DMS79 treated with DMSO at 0.1 percent for 48 hours (cell line): Measurements from ENCODE around the gene C19orf38.
"Not testable (repeated sequence)": the region's sequence is repeated elsewhere in the genome, so short reads cannot be mapped to it uniquely, and the experiment has no call there.

Source experiments
- DNase-seq: peaks from one replicate; lab custom pipeline; 2025; lab: John Stamatoyannopoulos, UW

C19orf38 gene

DNA sequence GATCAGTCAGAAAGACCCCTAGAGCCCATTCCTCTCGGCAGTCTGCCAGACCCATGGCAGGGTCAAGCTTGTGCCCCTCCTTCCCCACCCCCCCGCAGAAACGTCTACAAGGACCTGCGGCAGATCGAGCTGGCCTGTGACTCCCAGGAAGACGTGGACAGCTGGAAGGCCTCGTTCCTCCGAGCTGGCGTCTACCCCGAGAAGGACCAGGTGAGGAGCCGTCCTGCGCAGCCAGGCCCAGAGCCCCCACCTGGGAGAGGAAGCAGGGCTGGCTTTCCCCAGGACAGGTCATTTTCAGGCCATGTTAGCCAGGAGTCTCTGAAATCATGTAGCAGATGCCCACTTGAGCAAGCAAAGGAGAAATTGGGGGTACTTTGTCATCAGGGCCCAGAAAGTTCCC is 24.5 kb upstream of the C19orf38 start:
- DNase-seq = no peak

DNA sequence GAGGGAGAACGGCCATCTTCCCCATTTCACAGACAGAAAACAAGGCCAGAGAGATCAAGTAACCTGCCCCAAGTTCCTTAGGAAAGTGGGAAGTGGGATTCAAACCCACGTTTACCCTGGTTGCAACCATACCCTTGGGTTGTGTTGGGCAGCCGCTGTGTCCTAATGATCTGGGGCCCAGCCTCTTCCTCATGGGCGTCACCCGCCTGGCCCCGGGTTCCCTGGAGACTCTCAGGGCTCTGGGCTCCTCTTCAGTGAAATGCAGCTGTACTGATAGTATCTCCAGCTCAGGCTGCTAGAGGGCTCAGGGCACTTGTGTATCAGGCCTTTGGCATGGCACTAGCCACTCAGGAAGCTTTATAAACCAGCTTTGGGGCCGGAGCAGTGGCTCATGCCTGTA is 22.0 kb upstream of the C19orf38 start:
- no peak for DNase-seq

DNA sequence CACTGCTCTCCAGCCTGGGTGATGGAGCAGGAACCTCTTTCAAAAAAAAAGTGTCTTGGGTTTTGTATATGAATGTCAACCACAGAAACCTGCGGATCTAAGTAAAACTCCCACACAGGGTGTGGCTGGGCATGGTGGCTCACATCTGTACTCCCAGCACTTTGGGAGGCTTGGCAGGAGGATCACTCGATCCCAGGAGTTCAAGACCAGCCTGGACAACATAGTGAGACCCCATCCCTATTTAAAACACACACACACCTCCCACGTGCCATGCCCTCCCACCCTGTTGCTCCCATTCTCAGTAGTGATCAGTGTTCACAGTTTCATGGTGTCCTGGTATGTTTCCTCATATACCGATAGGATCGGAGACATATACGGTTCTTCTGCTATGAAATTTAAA is 21.4 kb upstream of the C19orf38 start:
- no peak for DNase-seq

DNA sequence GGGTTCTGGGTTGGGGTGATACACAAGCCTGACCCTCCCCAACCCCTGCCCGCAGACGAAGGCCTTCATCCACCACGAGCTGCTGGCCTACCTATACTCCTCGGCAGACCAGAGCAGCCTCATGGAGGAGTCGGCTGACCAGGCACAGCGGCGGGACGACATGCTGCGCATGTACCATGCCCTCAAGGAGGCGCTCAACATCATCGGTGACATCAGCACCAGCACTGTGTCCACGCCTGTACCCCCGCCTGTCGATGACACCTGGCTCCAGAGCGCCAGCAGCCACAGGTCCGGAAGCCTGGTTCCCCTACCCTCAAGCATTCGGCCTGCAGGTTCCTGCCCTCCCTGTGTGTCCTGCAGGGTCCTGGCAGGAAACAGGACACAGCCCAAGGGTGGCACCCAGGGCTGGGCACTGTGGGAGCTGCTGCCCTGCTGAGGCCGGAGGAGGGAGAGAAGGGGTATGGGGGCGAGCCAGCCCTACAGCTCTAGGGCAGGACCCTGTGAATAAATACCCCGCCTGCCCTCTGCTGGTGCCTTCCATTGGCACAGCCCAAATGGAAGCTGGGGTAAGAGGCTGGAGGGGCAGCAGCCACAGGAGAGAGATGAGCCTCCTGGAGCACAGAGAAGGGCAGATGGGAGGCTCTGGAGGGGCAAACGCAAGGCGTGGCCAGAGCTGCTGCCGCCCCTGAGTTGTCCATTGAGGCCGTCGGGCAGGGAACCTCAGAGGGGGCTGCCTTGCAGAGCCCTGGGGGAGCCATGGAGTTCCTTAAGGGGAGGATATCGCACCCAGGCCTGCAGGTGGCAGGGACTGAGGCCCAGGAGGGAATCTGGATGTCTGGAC is 19.0 kb upstream of the C19orf38 start:
- no peak for DNase-seq

DNA sequence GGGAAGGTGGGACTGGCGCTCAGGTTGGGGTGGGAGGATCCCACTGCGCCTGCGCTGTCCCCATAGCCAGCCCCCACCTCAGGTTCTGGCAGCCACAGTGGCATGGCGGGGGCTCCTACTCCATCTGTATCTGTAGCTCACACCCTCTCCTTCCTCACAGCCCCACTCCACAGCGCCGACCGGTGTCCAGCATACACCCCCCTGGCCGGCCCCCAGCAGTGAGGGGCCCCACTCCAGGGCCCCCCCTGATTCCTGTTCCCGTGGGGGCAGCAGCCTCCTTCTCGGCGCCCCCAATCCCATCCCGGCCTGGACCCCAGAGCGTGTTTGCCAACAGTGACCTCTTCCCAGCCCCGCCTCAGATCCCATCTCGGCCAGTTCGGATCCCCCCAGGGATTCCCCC is 18.2 kb upstream of the C19orf38 start:
- no peak for DNase-seq

DNA sequence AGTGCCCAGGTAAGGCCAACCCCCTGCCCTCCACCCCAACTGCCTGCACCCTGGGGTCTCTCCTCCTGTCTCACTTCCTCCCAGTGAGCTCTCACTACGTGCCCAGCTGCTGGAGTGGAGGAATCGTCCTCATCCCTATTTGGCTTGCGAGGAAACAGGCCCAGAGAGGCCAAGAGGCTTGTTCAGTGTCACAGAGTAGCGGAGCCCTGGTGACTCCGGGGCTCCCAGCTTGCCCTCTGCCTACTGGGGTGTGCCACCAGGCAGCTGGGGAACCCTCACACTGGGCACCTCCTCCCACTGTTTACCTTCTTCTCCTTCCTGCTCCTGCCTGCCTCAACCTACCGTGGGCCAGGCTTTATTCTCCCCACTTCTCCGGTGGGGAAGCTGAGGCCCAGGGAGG is 17.8 kb upstream of the C19orf38 start:
- DNase-seq = no peak

DNA sequence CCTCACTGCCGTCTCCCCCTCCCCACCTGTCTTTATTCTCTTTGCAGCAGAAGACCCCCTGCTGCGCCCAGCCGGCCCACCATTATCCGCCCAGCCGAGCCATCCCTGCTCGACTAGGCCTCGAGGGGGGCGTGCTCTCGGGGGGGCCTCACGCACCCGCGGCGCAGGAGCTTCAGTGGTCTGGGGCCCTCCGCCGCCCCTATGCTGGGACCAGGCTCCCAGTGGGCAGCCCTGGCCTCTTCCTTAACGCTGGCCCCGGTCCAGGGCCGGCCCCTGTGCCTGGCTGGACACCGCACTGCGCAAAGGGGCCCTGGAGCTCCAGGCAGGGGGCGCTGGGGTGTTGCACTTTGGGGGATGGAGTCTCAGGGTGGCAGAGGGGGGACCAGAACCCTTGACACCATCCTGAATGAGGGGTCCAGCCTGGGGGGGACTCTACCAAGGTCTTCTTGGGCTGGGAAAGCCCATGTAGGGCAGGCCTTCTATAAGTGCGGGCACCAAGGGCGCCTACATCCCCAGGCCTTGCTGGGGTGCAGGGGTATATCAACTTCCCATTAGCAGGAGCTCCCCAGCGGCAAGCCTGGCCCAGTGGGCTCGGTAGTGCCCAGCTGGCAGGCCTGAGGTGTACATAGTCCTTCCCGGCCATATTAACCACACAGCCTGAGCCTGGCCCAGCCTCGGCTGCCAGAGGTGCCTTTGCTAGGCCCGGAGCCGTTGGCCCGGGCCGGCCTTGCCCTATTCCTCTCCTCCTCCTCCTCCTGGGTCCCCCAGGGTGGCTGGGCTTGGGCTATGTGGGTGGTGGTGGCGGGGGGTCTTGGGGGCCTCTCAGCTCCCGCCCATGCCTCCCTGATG is 17.1 kb upstream of the C19orf38 start:
- DNase-seq = no peak

- no peak for DNase-seq
These were observed 16.0 kb upstream of the C19orf38 start for GRCh38 chr19:10831987-10832938.

GRCh38 chr19:10832939-10833296 is 15.3 kb upstream of the C19orf38 start:
- DNase-seq = no peak

DNA sequence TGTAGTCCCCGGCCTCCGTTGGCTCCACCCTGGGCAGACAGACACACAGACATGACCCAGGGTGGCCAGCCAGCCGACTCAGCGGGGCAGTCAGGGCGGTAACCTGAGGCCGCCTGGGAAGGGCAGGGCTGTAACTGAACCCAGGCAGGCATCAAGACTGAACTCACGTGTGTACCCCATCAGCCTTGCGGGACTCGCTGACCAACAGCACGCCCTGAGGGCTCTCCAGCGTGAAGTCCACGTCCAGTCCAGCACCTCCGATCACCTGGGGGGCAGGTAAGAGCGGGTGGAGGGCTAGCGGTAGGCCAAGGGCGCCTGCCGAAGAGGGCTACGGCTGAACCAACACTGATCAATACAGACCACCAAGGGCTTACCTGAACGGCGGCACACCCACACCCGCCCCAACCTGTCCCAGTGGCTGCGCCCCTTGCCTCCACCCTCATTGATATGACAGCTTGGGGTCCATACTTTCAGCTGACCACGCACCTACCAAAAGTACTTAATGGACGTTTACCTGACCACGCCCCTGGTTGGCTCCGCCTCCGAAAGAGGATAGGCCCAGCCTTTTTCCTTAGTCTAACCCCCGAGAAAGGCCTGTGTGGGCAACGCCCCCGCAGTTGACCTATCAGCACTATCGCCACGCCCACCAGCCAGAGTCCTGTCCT is 13.0 kb upstream of the C19orf38 start:
- DNase-seq = no peak

DNA sequence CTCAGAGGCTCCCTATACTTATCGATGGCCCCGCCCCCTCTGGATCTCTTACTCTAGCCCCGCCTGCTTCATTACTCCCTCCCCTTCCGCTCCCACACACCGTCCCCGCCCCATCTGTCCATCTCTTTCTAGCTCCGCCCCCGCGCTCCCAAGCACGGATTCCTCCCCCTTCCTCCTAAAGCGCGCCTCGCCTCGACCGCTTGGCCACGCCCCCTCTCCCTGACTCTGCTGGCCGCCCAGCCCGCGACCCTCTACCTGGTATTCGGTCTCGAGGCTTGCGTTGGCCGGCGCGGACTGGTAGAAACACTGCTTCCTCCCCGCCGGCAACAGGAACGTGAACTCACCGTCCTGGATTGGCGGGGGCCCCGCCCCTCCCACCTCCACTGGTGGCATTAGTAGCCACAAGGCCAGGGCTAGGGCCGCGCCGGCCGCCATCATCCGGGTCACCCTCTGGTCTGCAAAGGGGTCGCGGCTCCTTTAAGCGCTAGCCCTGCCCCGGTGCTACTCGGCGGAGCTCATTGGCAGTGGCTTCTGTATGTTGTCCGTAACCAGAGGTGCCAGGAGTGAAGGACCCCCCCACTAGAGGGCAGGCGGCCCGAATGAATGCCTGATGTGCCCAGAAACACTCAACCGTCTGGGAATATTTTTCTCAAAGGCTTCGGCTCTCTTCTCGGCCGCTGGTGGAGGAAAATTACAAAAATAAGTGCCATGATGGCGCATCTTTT is 12.3 kb upstream of the C19orf38 start, which contains the start of gene TMED1:
TMED1 (minus strand) TSS at position 459 of the 725 bp plus-strand sequence; CDS start at position 438, 21 bp downstream.
- DNase-seq = peak; percentile 98

- DNase-seq = peak; percentile 98
These were observed 11.5 kb upstream of the C19orf38 start for GRCh38 chr19:10836479-10837330.

DNA sequence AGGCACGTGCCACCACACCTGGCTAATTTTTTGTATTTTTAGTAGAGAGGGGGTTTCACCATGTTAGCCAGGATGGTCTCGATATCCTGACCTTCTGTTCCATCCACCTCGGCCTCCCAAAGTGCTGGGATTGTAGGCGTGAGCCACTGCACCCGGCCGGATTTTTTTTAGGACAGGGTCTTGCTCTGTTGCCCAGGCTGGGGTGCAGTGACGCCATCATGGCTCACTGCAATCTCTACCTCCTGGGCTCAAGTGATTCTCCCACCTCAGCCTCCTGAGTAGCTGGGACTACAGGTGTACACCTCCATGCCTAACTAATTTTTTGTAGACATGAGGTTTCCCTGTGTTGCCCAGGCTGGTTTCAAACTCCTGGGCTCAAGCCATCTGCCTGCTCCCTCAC is 10.6 kb upstream of the C19orf38 start:
- not testable (repeated sequence) for DNase-seq

DNA sequence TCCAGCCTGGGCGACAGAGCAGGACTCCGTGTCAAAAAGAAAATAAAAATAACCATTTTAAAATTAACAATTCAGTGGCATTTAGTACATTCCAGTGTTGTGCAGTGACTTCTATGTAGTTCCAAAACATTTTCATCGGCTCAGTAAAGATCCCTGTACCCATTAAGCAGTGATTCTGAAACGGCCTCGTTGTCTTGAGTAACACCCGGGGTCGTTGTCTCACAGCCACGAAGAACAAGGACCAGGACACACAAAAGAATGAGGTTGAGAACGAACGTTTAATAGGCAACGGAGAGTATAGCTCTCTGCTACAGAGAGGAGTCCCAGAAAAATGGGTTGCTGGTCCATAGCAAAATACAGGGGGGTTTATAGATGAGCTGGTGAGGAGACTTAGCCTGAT is 9.8 kb upstream of the C19orf38 start:
- DNase-seq = no peak

- DNase-seq = no peak
These were observed 8.8 kb upstream of the C19orf38 start for GRCh38 chr19:10839114-10840050.

DNA sequence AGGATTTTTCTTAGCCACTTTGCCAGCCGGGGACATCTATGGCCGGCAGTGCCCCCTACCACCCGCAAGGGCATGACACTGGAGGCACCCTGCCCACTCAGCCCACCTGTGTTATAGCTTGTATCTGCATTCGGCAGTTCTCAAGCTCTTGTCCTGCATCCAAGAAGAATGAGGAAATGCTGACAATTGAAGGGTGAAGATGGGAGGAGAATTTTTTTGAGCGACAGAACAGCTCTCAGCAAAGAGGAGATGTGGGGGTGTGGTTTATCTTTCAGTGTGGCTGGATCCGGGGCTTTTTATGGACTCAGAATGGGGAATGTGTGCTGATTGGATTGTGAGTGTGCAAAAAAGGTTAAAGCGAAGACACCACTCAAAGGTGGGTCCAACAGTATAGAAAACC is 5.4 kb upstream of the C19orf38 start:
- DNase-seq = no peak

GRCh38 chr19:10846500-10847202 is 1.6 kb upstream of the C19orf38 start:
- no peak for DNase-seq

GRCh38 chr19:10850631-10851030 is 2.4 kb downstream of the C19orf38 start:
- DNase-seq = no peak
